Activated CD4-positive, alpha-beta T cell treated with anti-CD3 and anti-CD28 coated beads, Interleukin-2, Interleukin-6, amounts not matched to agents 100 ng/mL and 50 ng/mL, durations not matched to agents 16 hours and 8 hours (primary cell): Measurements from ENCODE around the gene RAB23.
"Not testable (repeated sequence)": the region's sequence is repeated elsewhere in the genome, so short reads cannot be mapped to it uniquely, and the experiment has no call there.

Experiments used
- DNase-seq: peaks from one replicate; pipeline ENCODE4 v3.0.0-alpha.2; 2020

Gene RAB23

DNA sequence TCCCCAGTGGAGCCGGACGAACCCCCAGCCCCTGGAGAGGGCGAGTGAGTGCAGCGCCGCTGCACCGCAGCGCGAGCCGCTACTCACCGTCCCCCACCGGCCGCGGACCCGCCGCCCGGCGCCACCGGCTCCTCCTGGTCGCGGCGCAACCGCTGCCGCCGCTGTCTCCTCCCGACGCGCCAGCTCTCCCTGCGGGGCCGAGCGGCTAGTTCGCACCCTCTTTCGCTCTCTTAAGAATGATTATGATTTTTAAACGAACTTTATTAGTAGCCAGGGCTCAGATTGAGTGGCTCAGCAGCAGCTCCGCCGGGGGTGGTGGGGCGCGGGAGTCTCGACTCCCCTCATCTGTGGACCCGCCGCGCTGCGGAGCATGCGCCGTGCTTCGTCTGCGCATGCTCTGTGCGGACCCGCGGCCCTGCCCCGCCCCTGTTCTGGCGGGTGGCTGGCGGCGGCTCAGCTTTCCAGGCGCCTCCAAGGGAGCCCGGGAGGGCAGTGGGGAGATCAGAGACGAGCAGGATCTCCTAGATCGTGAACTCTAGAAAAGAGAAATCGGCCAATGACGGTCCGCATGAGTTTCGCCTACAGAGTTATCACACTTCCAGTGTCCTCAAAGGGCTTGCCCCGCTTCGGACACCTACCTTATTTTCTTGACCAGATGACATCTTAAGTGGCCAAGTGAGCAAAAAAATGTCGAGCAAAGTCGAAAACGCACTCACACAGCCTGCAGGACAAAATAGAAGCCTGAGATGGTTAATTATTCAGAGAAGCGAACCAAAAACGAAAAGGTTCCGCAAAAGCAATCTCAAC, at the start of gene RAB23:
Gene RAB23 (minus strand): TSS at position 372 of the 807 bp plus-strand sequence. CDS start 11,927 bp downstream, outside the sequence.
- DNase-seq, result peak; percentile 91

DNA sequence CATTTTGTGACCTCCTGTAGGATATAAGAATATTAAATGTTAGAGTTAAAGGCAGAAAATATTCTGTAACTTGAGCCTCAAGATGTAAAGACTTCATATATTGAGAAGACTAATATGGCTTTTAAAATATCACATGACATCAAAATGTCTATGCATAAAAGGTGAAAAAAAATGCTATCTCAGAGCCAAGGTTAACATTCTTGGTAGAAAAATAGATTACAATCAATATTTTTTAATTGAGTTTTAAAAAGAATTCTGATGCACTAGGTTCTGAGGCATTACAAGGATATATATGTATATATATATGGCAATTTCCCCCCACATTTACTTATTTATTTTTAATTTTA, 46.2 kb upstream of the RAB23 start:
- no peak for DNase-seq

DNA sequence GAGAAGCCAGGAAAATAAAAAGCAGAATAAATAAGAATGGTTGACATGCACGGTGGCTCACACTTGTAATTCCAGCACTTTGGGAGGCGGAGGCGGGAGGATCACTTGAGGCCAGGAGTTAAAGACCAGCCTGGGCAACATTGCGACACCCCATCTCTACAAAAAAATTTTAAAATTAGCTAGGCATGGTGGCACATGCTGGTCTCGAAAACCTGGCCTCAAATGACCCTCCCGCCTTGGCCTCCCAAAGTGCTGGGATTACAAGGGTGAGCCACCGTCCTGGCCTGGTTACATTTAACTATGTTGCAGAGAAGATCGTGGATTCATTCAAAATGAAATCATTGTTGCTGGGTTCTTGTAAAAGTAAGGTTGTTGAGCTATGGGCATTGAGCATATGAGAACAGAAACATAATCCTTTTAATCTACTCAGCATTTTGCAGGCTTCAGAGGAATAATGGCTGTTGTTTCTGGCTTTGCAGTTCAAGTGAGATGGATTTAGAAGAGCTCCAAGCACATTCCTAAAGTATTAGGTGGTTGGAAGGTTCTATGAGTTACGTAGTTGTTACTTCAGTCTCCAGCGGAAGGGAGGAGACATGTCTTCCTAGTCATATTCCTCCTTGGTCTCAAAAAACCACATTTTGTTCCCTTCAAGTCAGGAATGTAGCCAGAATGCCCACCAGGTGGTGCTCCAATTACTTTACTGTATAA, 45.6 kb upstream of the RAB23 start:
- peak; percentile 38 for DNase-seq

DNA sequence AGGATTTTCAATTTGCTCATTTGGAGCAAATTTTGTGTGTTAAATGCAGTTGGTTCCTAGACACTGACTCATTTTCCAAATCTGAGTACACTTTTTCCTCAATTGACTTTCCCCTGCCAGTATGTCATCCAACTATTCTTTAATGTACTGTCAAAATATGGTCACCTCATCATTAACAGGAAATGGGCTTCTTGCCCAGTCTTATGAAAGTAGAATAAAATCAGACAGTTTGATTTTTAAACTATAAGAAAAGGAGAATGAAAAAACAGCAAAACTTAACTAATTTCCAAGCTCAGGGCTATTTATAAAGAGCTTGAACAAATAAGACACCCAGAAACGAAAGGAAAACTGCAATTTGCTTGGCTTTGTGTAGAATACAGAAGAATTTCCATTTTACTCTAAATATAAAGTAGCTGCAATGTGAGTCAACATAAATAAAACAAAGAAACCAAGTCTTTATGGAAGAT, 43.7 kb upstream of the RAB23 start:
- peak; percentile 73 for DNase-seq

DNA sequence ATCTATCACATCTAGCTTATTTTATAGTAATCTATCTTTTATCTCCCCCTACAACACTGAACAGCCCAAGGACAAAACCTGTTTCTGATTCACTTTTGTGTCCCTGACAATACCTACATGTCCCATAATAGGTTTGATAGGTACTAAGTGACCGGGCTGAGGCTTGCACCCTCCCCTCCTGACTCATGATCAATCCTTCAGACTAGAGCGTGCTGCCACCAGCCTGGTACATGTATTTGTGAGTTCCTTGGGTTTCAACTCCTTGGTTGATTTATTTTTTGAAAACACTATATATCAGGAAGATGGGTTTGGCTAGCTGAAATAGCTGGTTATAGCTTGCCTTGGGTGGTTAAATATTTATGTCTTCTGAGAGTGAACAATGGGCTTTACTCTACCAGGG, 41.6 kb upstream of the RAB23 start:
- DNase-seq, result no peak

DNA sequence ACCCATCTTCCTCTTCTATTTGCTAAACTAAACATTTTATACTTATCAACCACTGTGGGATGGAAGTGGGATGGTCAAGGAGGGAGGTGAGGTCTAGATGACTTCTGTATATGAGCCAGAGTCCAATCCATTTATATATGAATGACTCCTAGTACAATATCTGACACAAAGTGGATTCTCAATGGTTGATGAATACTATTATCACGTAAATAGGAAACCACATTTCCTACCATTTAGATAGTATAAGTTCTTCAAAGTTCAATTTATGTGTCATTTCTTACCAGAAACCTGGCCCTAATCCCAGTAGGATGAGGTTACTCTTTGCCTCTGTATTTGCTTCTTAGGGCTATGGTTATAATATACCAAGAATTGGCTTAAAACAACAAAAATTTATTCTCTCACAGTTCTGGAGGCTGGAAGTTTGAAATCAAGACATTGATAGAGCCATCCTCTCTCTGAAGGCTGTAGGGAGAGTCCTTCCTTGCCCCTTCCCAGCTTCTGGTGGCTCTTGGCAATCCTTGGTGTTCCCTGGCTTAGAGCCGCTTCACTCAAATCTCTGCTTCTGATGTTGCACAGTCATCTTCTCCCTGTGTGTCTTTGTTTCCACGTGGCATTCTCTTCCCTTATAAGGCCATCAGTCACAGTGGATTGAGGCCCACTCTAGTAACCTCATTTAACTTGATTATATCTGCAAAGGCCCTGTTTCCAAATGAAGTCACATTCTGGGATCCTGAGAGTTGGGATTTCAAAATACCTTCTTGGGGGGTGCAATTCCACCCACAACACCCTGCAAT, 41.0 kb upstream of the RAB23 start:
- DNase-seq, result no peak

DNA sequence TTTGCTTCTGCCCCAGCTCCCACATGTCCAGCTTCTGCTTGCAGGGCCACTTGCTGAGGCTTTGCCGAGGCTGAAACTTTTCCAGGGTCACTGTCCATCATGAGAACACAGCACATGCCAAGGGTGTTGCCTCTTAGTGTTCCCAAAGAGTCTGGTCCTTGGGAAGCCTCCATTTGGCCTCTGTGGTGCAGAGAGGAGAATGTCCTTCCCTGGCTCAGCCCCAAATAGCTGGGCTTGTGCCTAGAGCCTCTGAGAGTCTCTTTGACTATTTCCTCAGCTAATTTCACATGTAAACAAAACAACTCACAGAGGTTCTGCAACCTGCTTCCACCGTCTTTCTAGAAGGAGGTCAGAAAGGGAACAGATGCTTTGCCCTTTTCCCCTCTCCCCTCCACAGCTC, 40.4 kb upstream of the RAB23 start:
- DNase-seq, result no peak

DNA sequence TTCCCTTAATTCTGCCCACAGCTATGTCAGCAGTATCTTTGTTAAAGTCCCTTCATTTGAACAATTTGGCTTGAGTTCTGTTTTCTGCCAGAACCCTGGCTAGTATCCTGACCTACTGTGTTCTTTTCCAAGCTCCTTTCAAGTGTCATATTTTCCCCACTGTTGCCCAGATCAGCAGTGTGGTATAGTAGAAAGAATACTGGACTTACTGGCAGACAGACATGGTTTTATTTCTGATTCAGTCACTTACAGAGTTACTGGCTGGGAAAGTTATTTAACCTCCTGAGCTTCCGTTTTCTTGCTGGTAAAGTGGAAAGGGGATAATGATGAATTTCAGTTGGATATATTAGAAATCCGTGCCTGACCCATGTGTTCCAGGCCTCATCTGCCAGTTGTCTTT, 39.8 kb upstream of the RAB23 start:
- DNase-seq, result no peak

DNA sequence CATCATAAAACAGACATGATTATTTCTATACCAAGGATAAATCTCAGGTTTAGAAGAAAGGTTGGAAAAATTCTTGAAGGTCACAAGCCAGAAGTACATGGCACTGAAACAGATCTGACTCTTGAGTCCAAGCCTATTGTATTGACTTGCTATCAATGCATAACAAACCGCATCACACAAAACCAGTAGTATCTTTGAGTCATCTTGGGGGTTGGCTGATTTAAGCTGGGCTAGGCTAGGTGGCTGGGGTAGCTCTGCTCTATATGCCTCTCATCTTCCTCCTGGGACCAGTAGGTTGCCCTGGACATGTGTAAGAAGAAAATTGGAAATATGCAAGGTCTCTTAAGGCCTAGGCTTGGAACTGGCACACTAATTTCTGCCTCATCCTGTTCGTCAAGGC, 37.0 kb upstream of the RAB23 start:
- DNase-seq, result no peak

DNA sequence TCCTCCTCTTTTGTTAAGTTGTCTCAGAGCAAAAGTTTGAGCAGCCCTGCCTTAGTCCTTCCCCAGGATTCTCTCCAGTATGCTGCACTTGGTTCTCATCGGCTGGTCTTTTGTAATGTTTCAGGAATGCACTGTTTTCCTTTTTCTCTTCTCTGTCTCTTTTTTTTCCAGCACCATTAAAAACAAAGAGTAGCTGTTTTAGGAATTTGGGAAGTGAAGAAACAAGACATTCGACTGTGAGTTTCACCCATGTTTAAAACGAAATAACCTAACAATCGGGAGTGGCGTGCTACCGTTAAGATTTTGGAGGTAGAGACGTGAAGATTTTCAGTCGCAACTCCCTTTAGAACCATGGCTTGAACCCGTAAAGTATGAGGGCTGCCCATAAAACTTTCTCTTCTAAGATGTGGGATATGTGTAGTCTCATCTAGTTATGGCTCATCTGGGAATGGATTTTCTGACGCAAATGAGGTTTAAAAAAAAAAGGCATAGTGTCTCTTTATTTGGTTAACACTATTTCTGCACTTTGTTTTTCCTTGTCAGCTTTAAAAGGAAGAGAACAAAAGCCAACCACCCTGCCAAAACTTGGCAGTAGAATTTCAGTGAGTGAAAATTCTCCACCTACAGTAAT, 35.9 kb upstream of the RAB23 start:
- DNase-seq, result no peak

DNA sequence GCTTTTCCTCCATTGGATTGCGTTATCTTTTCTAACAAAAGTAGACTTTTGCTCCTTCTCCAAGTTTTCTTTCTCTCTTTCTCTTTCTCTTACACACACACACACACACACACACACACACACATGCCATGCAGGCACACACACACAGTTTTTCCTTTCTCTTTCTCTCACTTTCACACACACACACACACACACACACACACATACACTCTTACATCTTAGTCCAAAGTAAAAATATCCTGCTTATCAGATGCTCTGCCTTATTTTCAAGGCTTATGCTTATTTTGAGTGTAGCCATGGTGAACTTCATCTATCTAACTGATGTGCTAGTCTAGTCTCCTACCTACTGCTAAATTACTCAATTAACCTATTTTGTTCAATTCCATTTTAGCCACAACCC, 34.4 kb upstream of the RAB23 start:
- DNase-seq, result no peak

DNA sequence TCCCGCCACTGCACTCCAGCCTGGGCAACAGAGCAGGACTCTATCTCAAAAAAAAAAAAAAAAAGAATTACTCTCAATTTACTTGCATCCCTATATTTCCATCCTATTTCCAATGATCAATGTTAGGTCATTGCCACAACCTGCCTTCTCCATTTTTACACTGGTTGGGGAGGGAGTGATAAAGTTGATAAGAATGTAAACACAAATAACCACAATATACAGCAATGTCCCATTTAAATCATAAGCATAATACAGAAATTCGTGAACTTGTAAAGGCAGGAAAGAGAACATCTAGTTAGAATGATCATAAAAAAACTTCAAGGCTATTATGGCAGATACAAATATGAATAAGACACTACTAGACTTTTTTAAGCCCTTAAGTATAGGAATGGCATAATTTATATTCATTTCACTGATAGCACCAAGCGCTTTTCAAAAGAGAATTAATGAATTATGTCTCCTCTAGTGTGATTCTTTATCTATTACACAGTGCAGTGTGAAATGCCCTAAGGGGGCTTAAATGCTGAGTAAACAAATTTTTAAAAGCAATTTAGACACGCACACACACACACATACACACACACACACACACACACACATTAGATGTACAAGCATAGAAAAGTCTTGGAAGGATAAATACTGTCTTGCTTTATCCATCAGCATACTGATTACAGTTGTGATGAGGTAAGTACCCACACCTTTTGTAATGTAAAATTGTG, 33.5 kb upstream of the RAB23 start:
- DNase-seq, result no peak

DNA sequence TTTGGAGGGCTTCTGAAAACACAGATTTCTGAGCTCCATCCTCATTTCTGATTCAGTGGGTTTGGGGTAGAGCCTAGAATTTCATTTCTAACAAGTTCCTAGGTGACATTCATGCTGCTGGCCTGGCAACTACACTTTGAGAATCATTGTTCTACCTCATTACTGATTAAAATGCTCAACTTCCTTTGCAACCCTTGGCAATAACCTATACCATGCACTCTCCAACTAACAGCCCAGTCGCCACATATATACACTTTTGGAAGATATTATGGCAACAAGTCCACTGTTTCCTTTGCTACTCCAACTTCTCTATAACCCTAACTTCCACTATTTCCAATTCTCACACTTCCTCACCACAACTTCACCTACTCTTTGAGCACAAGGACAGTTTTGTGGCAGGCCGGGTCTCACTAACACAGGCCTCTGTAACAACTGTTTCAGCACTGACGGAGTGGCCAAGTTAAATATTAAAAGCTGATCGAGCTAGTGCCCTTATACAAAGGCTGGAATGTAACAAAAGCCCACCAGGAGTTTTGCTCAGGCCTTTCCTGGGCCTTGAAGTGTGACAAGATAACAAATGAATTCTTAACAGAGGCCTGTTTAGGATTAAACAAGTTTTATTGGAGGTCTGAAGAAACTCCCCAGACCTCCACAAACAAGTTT, 32.1 kb upstream of the RAB23 start:
- no peak for DNase-seq

DNA sequence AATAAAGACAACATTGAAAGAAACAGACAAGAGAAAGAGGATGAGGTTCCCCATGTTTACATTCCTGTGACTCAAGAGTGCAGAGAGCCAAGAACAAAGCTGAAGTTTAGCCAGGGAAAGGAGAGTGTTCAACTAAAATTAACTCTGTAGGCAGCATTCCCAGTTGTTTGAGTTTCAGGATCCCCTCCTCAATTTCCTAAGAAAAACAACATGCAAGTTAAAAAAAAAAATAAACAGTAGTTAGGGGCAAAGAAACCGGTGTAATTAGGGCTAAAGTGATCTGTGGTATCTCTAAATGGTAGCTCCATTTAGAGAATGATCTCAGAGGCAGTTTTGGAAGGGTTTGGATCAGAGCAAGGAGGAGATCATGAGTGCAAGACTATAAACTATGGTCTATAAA, 30.9 kb upstream of the RAB23 start:
- no peak for DNase-seq

DNA sequence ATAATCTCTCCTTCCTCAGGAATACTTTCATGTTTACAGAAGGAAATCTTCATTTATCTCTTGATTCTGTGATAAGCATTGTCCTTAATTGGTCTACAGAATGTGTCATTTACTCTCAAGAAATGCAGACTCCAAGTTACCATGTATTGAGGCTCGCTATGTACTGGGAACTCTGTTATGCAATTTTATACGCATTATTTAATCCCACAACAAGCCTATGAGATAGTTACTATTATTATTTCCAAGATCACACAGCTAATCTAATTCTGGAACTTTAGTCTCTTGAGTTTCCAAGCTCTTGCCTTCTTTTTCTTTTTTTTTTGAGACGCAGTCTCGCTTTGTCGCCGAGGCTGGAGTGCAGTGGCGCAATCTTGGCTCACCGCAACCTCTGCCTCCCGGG, 30.0 kb upstream of the RAB23 start:
- DNase-seq, result no peak

DNA sequence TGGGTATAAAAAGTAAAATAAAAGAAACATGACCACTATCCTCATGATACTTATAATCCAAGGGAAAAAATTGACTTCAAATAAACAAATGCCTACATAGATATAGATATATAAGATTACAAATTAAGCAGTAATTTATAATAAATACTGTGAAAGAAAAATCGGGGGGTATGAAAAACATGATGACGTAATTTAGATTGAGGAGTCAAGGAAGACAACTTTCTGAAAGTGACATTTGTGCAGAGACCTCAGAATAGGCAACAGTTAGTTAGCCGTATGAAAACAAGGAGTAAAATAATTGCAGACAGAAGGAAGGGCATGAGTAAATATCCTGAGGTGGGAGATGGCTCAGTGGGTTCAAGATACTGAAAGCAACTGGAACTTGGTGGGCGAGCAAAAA, 28.2 kb upstream of the RAB23 start:
- DNase-seq, result no peak

DNA sequence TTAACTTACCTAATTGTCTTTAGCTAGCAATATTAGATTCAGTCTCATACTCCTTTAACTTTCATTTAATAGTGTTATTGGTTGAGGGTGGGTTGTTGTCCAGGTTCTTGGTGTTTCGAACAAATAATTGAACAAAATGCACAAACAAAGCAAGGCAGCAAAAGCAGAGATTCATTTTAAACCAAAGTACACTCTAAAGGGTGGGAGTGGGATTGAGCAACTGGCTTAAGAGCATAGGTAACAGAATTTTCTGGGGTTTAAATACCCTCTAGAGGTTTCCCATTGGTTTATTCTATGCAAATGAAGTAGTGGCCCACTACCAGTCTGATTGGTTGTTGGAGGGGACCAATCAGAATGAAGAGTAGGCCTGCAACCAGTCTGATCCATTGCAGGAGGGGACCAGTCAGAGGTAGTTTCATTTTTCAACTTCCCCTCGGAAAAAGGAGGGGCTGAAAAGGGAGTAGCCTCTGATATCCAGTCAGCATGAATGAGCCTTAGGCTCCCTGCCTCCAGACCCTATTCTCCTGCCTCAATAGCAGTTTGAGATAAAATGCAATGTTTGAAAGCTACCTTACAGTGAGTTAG, 26.3 kb upstream of the RAB23 start:
- no peak for DNase-seq

DNA sequence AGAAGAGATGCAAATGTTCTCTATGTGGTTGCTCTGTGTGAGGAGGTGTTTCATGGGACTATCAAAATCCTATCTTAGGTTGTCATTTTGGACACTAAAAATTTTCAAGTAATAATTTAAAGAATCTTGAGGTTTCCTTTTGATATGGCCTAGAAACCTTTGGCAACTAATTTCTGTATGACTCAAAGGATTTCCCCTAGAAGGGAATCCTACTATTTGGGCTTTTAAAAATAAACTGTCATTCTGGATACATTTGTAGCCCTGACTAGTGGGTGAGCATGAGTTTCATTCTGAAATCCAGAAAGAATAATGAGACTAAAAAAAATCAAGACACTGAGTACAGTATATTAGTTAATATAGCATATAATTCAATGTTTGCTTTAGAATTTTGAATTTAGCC, 25.5 kb upstream of the RAB23 start:
- DNase-seq, result no peak

DNA sequence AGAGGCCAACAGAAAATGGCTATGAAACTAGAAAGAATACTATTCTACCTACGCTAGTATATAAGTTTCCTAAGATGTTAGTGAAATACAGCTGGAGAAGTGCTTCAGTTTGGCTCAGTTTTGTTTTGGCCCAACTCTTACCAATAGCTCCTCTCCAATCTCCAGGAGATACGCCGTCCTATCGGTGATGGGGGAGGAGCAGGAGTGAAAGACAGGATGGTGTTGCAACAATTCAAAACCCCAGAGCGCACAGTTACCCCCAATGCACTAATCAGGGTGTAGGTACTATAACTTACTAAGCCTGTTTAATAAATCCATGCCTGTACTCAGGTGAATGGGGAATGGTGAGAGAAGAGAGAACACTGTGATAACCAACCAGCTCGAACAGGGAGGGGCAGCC, 24.2 kb upstream of the RAB23 start:
- DNase-seq, result no peak

DNA sequence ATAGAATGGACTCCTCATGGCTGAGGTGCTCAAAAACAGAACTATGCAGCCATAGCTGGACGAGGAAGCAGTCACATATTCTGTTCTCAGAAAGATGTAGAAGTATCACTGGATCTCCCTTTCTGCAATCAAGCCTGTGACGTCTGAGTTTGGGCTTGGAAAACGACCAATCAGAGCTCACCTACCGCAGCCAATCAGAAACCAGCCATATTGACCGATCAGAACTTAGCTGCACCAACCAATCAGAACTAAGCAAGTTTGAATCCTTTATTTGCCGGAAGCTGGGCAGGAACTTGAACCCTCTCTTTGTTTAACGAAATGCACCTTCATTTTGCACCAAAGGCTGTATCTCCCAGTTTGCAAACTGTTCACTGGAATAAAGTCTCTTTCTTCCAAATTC, 21.8 kb upstream of the RAB23 start:
- no peak for DNase-seq

DNA sequence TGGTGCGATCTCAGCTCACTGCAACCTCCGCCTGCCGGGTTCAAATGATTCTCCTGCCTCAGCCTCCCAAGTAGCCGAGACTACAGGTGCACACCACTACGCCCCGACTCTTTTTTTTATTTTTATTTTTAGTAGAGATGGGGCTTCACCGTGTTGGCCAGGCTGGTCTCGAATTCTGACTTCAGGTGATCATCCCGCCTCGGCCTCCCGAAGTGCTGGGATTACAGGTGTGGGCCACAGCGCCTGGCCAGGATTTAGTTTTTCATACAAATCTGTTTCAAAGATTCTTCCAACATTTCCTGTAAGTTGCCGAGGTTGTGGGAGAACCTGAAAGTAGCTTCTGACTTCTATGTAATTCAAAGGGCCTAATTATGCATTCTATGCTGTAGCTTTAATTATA, 21.4 kb upstream of the RAB23 start:
- DNase-seq, result not testable (repeated sequence)

DNA sequence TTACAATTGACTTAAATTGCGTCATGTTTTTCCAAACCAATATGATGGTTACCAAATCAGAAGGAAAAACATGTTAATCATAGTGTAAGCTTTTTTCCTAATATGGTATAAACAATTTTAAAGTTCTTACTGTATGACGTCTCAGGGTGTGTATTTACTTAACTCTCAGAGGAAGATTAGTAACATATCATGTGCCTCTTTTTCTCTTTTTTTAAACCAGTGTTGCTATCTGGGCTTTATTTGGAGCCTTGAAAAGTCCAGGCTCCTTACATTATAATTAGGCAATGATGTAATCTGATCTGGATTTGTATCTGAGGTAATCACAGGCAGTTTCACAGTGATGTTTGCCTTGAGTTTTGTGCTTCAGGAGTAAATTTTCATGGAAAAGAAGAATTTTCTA, 20.4 kb upstream of the RAB23 start:
- DNase-seq, result no peak
